K562 (cell line): ENCODE measurements around the gene CDHR2. TPM values are rescaled to one million over a fixed set of nuclear protein-coding genes. Genes with fewer than 3 reads are reported as not detected.
A peak's percentile ranks its signal among the peaks of the same experiment; 100 is the strongest.

ENCODE experiments used
- ATAC-seq: fragments of 200-7000 bp; cut with Tn5 transposase; 3 replicates; pipeline ENCODE4 v1.9.1; 2020; ENCODE audit warnings: moderate library complexity
- BruUV-seq: library from RNA; stranded (reverse); fragments of 400-500 nt; replicated peaks from 2 replicates; lab custom pipeline; 2021; lab: Mats Ljungman, UMichigan
- CTCF ChIA-PET: fragments of 300-600 bp; formaldehyde crosslinking; extraction: SDS; loops from one replicate; lab custom pipeline; 2021; ENCODE audit warnings: low intra/inter-chr PET ratio; lab: Yijun Ruan, JAX
- POLR2A ChIA-PET: fragments of 300-600, 350-650 bp; sonication (Branson Sonifier 250); formaldehyde crosslinking; extraction: SDS; loops from one replicate; lab custom pipeline; 2021; ENCODE audit warnings: antibody characterized with exemption, inconsistent platforms; lab: Yijun Ruan, JAX
- DNase-seq, 4 experiments: peaks; one replicate each; pipeline versions ENCODE4 v3.0.0 to v3.0.0-alpha.2; 2011 to 2018; ENCODE audit warnings: low spot score in 3 of 4, mixed read lengths in 3 of 4; ENCODE audit errors: extremely low read depth in 1 of 4
- FAIRE-seq: peaks from 2 replicates; lab custom pipeline; 2011; peaks lifted over from hg19 to GRCh38; lab: Jason Lieb, UNC
- H2AFZ ChIP-seq: 2 replicates; pipeline ENCODE4 v1.6.0; 2011; ENCODE audit warnings: low read depth, low read length, control low read depth, inconsistent platforms
- H3K27ac ChIP-seq: fragments of 200-600 bp; 3 replicates; pipeline ENCODE4 v1.8.0; 2011; ENCODE audit warnings: low read depth, mild to moderate bottlenecking, control low read depth, inconsistent platforms, low read length, moderate library complexity, mixed read lengths; ENCODE audit errors: extremely low read depth
- H3K27me3 ChIP-seq, 2 experiments: fragments of 300-600 bp in 1 of 2; 2 replicates in 1 of 2; 3 replicates in 1 of 2; pipeline versions ENCODE4 v1.6.0 to v1.8.0; 2011; ENCODE audit warnings: inconsistent platforms in 2 of 2, low read length in 2 of 2, mild to moderate bottlenecking in 1 of 2, mixed read lengths in 1 of 2, moderate library complexity in 1 of 2; ENCODE audit not compliant: control insufficient read depth in 2 of 2, insufficient read depth in 2 of 2
- H3K36me3 ChIP-seq: fragments of 300-600 bp; 3 replicates; pipeline ENCODE4 v1.8.0; 2011; ENCODE audit warnings: mild to moderate bottlenecking, low read length, inconsistent platforms; ENCODE audit not compliant: control insufficient read depth, insufficient read depth
- H3K4me1 ChIP-seq, 2 experiments: fragments of 200-600 bp in 1 of 2; replicated peaks in 1 of 2; 2 replicates in 1 of 2; 3 replicates in 1 of 2; pipeline versions ENCODE4 v1.5.1 to v1.8.0; 2011; ENCODE audit warnings: inconsistent platforms in 2 of 2, low read length in 2 of 2, mild to moderate bottlenecking in 1 of 2, mixed read lengths in 1 of 2, moderate library complexity in 1 of 2; ENCODE audit not compliant: control insufficient read depth in 2 of 2, insufficient read depth in 2 of 2
- H3K4me2 ChIP-seq: 2 replicates; pipeline ENCODE4 v1.6.1; 2011; ENCODE audit warnings: low read length, control low read depth, inconsistent platforms, mixed read lengths; ENCODE audit not compliant: insufficient read depth
- H3K4me3 ChIP-seq: fragments of 200-600 bp; sonication (generic), shearing (Covaris generic); 2 replicates; pipeline ENCODE4 v1.5.1; 2016; ENCODE audit warnings: control low read depth, inconsistent platforms
- H3K79me2 ChIP-seq: fragments of 200-600 bp; 3 replicates; pipeline ENCODE4 v1.8.0; 2011; ENCODE audit warnings: low read length, inconsistent platforms; ENCODE audit not compliant: control insufficient read depth, insufficient read depth
- H3K9ac ChIP-seq, 2 experiments: 2 replicates each; pipeline versions ENCODE4 v1.6.0 to v1.6.1; 2011; ENCODE audit warnings: low read depth in 2 of 2, low read length in 2 of 2, control low read depth in 1 of 2, inconsistent platforms in 1 of 2, mild to moderate bottlenecking in 1 of 2, mixed read lengths in 1 of 2; ENCODE audit not compliant: insufficient read depth in 1 of 2
- H3K9me1 ChIP-seq: one replicate; pipeline ENCODE4 v1.6.0; 2011; ENCODE audit warnings: inconsistent platforms, mild to moderate bottlenecking, low read length, moderate library complexity; ENCODE audit not compliant: control insufficient read depth, insufficient read depth
- H3K9me3 ChIP-seq: replicated peaks from 2 replicates; pipeline ENCODE4 v1.5.1; 2011; ENCODE audit warnings: low read depth, low read length, inconsistent platforms; ENCODE audit not compliant: control insufficient read depth, insufficient read depth
- H4K20me1 ChIP-seq: replicated peaks from 2 replicates; pipeline ENCODE4 v1.6.1; 2011; ENCODE audit warnings: low read length, inconsistent platforms, mixed read lengths; ENCODE audit not compliant: control insufficient read depth, insufficient read depth
- CSDE1 ChIP-seq, 2 experiments: fragments of 450-650 bp; IDR thresholded peaks; 2 replicates each; pipeline ENCODE4 v1.6.1; 2016; ENCODE audit warnings: mild to moderate bottlenecking in 1 of 2
- IRF1 ChIP-seq: sonication (generic); formaldehyde crosslinking; IDR thresholded peaks from 2 replicates; pipeline ENCODE4 v1.8.0; 2022; ENCODE audit warnings: missing genetic modification reagents, mild to moderate bottlenecking, borderline replicate concordance
- NBN ChIP-seq: fragments of 450-650 bp; IDR thresholded peaks from 2 replicates; pipeline ENCODE4 v1.6.1; 2016; ENCODE audit warnings: low read depth, mild to moderate bottlenecking
- NCOA1 ChIP-seq: fragments of 450-650 bp; IDR thresholded peaks from 2 replicates; pipeline ENCODE4 v1.6.1; 2016; ENCODE audit warnings: low read depth
- SMC3 ChIP-seq: conservative IDR thresholded peaks from 2 replicates; pipeline ENCODE4 v1.6.1; 2011; ENCODE audit warnings: low read depth, low read length, improper control_type of control experiment; ENCODE audit not compliant: insufficient read depth
- ZC3H11A ChIP-seq: IDR thresholded peaks from 2 replicates; pipeline ENCODE4 v1.6.1; 2012; ENCODE audit warnings: low read depth, low read length, improper control_type of control experiment
- WGBS: fragments of 100-300 bp; shearing (Covaris generic); methylation state at CpG from one replicate; pipeline ENCODE4 v1.1.6; 2016; ENCODE audit warnings: low coverage, mixed read lengths; ENCODE audit not compliant: insufficient coverage; ENCODE audit errors: missing lambda C conversion rate; 5-methylcytosine and 5-hydroxymethylcytosine counted together
- in situ Hi-C: fragments of 300-500 bp; cut with MboI; formaldehyde crosslinking; loops from 4 replicates; pipeline ENCODE4 v1.15.0; 2018; ENCODE audit warnings: inconsistent platforms, mixed read lengths
- intact Hi-C: fragments of 100-400 bp; cut with micrococcal nuclease; formaldehyde crosslinking; loops from 2 replicates; pipeline ENCODE4 v1.14.2; 2022
- polyA plus RNA-seq, 8 experiments: library from polyadenylated mRNA; depleted of rRNA in 4 of 8; stranded (reverse) in 5 of 8; unstranded in 3 of 8; fragments of >200 nt; fragmentation: Nextera tagmentation in 2 of 8; fragmentation: Illumina TruSeq in 1 of 8; extraction: Ambion mirVana in 2 of 8; extraction: Trizol in 1 of 8; gene quantifications; 2 replicates each; pipeline versions ENCODE4 v1.2.1 to v1.2.3, GENCODE V29; 2011 to 2014; ENCODE audit warnings: inconsistent platforms in 1 of 8, missing spikeins in 1 of 8
- total RNA-seq, 7 experiments: library from RNA; depleted of rRNA in 6 of 7; stranded (reverse); fragments of >200 nt in 6 of 7; fragmentation: Illumina TruSeq in 2 of 7; extraction: Trizol in 2 of 7; gene quantifications; 2 replicates each; pipeline versions ENCODE4 v1.2.1 to v1.2.3, GENCODE V29; 2011 to 2021; ENCODE audit warnings: low replicate concordance in 1 of 7
- TF ChIP-seq, protein P1 (sequence below): fragments of 450-650 bp; IDR thresholded peaks from 2 replicates; pipeline ENCODE4 v1.6.1; 2018; ENCODE audit warnings: mild to moderate bottlenecking, low read depth; ENCODE audit not compliant: partially characterized antibody
- TF ChIP-seq, protein P2 (sequence below): fragments of 250-450 bp; sonication (Bioruptor Pico); IDR thresholded peaks from 2 replicates; pipeline ENCODE4 v1.5.0; 2022; ENCODE audit warnings: mild to moderate bottlenecking

CDHR2 gene
- total and polyA plus RNA-seq, 9 of the 15 experiments (the other 6 are each of a cell fraction or from before 2014, with no cell fraction given), result 0.01 to 0.62 (median 0.09) TPM; not detected in 2

- WGBS, result 75% methylated on average over 9 of the region's 11 CpGs
- Histone ChIP-seq H3K9me3 (no peaks in the 10 kb centered on the region), H3K36me3 (no peaks in the 10 kb centered on the region), H4K20me1 (peaks cover 4% of the 10 kb centered on the region; the same call in 1 of the 2 replicates), H3K4me2 (no peak overlapping the region), H3K4me1 (peaks cover 31 to 56% of the 10 kb centered on the region in 2 experiments), H3K9ac (peak overlapping the region in 1 of 2 experiments; percentile 69; a peak in 1 of 4 replicates), H2AFZ (0 out of 2 replicates have a peak overlapping the region, but pooled peaks have one; percentile 62), H3K27me3 (0 out of 5 replicates have a peak, but pooled peaks cover 0 to 6% of the 10 kb centered on the region in 2 experiments), H3K4me3 (no peak overlapping the region), H3K27ac (no peak overlapping the region), H3K79me2 (peaks cover 13% of the 10 kb centered on the region), H3K9me1 (no peaks in the 10 kb centered on the region)
- TF ChIP-seq, protein P1, sequence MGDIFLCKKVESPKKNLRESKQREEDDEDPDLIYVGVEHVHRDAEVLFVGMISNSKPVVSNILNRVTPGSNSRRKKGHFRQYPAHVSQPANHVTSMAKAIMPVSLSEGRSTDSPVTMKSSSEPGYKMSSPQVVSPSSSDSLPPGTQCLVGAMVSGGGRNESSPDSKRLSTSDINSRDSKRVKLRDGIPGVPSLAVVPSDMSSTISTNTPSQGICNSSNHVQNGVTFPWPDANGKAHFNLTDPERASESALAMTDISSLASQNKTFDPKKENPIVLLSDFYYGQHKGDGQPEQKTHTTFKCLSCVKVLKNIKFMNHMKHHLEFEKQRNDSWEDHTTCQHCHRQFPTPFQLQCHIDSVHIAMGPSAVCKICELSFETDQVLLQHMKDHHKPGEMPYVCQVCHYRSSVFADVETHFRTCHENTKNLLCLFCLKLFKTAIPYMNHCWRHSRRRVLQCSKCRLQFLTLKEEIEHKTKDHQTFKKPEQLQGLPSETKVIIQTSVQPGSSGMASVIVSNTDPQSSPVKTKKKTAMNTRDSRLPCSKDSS, result no peak
- TF ChIP-seq NBN (no peak), ZC3H11A (no peak), SMC3 (no peak), CSDE1 (IDR thresholded peaks at IDR 0.05) (no peak), NCOA1 (no peak), IRF1 (no peak)
- TF ChIP-seq, protein P2, sequence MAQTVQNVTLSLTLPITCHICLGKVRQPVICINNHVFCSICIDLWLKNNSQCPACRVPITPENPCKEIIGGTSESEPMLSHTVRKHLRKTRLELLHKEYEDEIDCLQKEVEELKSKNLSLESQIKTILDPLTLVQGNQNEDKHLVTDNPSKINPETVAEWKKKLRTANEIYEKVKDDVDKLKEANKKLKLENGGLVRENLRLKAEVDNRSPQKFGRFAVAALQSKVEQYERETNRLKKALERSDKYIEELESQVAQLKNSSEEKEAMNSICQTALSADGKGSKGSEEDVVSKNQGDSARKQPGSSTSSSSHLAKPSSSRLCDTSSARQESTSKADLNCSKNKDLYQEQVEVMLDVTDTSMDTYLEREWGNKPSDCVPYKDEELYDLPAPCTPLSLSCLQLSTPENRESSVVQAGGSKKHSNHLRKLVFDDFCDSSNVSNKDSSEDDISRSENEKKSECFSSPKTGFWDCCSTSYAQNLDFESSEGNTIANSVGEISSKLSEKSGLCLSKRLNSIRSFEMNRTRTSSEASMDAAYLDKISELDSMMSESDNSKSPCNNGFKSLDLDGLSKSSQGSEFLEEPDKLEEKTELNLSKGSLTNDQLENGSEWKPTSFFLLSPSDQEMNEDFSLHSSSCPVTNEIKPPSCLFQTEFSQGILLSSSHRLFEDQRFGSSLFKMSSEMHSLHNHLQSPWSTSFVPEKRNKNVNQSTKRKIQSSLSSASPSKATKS (CRISPR knock-in tag), result no peak
- no peak for FAIRE-seq
- POLR2A ChIA-PET, result no interaction called here
- CTCF ChIA-PET, result no interaction called here
- no peak for ATAC-seq
- intact Hi-C loops, result loop anchor here (10.0 kb wide), 1 partner anchor 69 kb away; no protein-coding TSS in a partner anchor
- no TSS peak for BruUV-seq
- in situ Hi-C loops, result no loop called here
- no peak for DNase-seq
These were observed 94.5 kb downstream of the CDHR2 start for GRCh38 chr5:176643491-176644219.
